Prostate gland (tissue), 2 donors: ENCODE data around the gene TBXA2R. TPM values are rescaled to one million over a fixed set of nuclear protein-coding genes. Genes with fewer than 3 reads are reported as not detected.
"Not testable (repeated sequence)": the region's sequence is repeated elsewhere in the genome, so short reads cannot be mapped to it uniquely, and the experiment has no call there.

Experiments used
- DNase-seq: peaks from one replicate; pipeline ENCODE4 v3.0.0-alpha.2; 2019; ENCODE audit warnings: low spot score
- H3K27ac ChIP-seq, 2 donors: fragments of 200-600 bp; sonication (generic); 2 replicates each; pipeline ENCODE4 v1.5.1; 2017 to 2019
- H3K27me3 ChIP-seq: fragments of 200-600 bp; sonication (generic); replicated peaks from 2 replicates; pipeline ENCODE4 v1.5.1; 2019; ENCODE audit not compliant: insufficient read depth
- H3K36me3 ChIP-seq, 2 donors: fragments of 200-600 bp; sonication (generic); 1 replicate in 1 of 2; 2 replicates in 1 of 2; pipeline versions ENCODE4 v1.5.1 to v1.8.1; 2017 to 2019
- H3K4me1 ChIP-seq: fragments of 200-600 bp; sonication (generic); replicated peaks from 2 replicates; pipeline ENCODE4 v1.5.1; 2019
- H3K4me3 ChIP-seq, 2 donors: fragments of 200-600 bp; sonication (generic); 2 replicates each; pipeline ENCODE4 v1.5.1; 2017 to 2019
- H3K9me3 ChIP-seq: fragments of 200-600 bp; sonication (generic); 2 replicates; pipeline ENCODE4 v1.5.1; 2017
- POLR2A ChIP-seq: fragments of 450-650 bp; IDR thresholded peaks from one replicate; pipeline ENCODE4 v1.6.1; 2016; ENCODE audit warnings: antibody characterized with exemption, mild to moderate bottlenecking
- POLR2AphosphoS5 ChIP-seq: sonication (generic); formaldehyde crosslinking; IDR thresholded peaks from one replicate; pipeline ENCODE4 v1.6.1; 2017; ENCODE audit warnings: antibody characterized with exemption
- WGBS: methylation state at CpG from one replicate; pipeline ENCODE4 v1.1.5; 2018; 5-methylcytosine and 5-hydroxymethylcytosine counted together
- intact Hi-C: fragments of 100-400 bp; cut with DNase I; formaldehyde crosslinking; loops from one replicate; pipeline ENCODE4 v1.14.2; 2022
- total RNA-seq, 2 donors: library from RNA; depleted of rRNA; stranded (reverse); fragments of >200 nt; gene quantifications; one replicate each; pipeline ENCODE4 v1.1.0, GENCODE V29; 2016
- TF ChIP-seq, protein P1 (sequence below), 4 experiments: fragments of 200-600 bp in 2 of 4; fragments of 450-650 bp in 2 of 4; sonication (generic) in 2 of 4; IDR thresholded peaks; 1 replicate in 3 of 4; 2 replicates in 1 of 4; pipeline ENCODE4 v1.5.1; 2016 to 2019; ENCODE audit warnings: antibody characterized with exemption in 4 of 4, mild to moderate bottlenecking in 2 of 4, moderate library complexity in 2 of 4

Gene TBXA2R
- total RNA-seq, 2 donors from 2014 or later = 1.1 to 4.0 TPM

DNA sequence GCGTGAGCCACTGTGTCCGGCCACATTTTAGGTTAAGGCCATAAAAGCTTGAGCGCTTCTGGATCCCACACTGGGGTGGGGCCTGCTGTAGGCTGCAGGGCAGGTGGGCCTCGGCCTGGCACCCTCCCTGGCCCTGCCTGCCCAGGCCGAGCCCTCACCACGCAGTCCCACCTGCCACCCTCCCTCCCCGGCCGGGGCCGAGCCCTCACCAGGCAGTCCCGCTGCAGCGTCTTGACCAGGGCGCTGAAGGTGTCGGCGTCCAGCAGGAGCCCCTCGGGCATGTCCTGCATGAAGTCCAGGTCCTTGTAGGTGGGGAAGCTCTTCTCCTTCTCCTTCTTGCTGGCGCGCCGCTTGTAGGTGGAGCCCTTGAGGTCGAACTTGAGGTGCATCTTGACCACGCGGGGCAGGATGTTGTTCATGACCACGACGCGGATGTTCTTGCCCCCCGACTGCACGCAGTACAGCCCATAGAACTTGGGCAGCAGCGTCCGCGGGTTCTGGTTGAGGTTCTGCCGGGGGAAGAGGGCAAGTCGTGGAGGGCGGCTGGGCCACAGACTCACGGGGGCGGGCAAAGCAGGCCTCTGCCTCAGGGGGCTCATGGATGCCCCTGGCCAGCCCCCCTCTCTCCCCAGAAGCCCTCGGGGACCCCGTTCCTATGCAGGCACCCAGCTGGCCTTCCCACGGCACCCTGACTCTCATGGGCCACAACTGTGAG, 46.6 kb upstream of the TBXA2R start:
- no peak for DNase-seq
- Histone ChIP-seq H3K4me3 (no peak overlapping the region), H3K4me1 (no peaks in the 10 kb centered on the region), H3K27ac (no peak overlapping the region), H3K9me3 (no peaks in the 10 kb centered on the region), H3K36me3 (peaks cover 7 to 32% of the 10 kb centered on the region in 2 donors), H3K27me3 (no peaks in the 10 kb centered on the region)
- TF ChIP-seq, protein P1, sequence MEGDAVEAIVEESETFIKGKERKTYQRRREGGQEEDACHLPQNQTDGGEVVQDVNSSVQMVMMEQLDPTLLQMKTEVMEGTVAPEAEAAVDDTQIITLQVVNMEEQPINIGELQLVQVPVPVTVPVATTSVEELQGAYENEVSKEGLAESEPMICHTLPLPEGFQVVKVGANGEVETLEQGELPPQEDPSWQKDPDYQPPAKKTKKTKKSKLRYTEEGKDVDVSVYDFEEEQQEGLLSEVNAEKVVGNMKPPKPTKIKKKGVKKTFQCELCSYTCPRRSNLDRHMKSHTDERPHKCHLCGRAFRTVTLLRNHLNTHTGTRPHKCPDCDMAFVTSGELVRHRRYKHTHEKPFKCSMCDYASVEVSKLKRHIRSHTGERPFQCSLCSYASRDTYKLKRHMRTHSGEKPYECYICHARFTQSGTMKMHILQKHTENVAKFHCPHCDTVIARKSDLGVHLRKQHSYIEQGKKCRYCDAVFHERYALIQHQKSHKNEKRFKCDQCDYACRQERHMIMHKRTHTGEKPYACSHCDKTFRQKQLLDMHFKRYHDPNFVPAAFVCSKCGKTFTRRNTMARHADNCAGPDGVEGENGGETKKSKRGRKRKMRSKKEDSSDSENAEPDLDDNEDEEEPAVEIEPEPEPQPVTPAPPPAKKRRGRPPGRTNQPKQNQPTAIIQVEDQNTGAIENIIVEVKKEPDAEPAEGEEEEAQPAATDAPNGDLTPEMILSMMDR (IDR thresholded peaks at IDR 0.05) = no peak
- WGBS = 89% methylated on average over 36 of the region's 37 CpGs
- intact Hi-C loops = no loop called here

DNA sequence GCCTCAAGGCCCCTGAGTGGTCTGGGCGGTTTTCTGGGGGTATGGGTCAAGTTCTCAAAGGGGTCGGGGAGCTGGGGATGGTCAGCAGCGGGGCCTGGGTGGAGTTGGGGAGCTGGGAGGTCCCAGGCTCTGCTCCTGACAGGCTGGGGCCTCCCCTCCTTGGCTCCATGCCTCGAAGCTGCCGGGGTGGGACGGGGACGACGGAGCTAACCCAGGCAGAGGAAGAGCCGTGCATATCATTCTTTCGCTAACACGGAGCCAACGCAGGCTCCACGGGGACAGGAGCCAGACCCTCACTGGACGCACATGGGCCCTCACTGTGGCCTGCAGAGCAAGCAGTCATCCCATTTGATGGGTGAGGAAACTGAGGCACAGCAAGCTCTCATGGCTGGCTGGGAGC, 45.7 kb upstream of the TBXA2R start:
- no peak for TF ChIP-seq POLR2AphosphoS5
- no peak for TF ChIP-seq POLR2A
- TF ChIP-seq, protein P1 (IDR thresholded peaks at IDR 0.05) = no peak
- no peak for DNase-seq
- intact Hi-C loops = no loop called here
- peaks cover 7 to 29% of the 10 kb centered on the region in 2 donors for H3K36me3 ChIP-seq
- H3K27ac ChIP-seq = no peak overlapping the region
- H3K4me1 ChIP-seq = no peaks in the 10 kb centered on the region
- H3K27me3 ChIP-seq = no peaks in the 10 kb centered on the region
- WGBS = 92% methylated on average over 12 of the region's 14 CpGs
- H3K4me3 ChIP-seq = no peak overlapping the region
- no peaks in the 10 kb centered on the region for H3K9me3 ChIP-seq

DNA sequence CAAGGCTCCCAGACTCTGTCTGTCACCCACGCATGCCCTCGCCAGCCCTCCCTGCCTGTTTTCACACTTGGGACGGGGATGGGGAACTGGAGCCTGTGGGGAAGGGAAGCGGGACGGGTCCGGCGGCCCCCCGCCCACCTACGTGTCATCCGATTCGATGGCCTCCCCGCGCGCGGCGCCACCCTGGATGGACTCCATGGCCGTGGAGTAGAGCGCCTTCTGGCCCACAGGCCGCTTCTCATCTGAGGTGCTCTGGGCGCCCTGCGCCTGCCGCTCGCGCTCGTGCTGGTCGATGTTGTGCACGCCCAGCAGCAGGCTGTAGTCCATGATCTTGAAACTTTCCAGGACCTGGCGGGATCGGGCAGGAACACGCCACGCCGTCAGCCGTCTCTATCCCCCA, 45.0 kb upstream of the TBXA2R start:
- no peak for DNase-seq
- WGBS = 97% methylated on average over 33 of the region's 33 CpGs
- intact Hi-C loops = no loop called here
- Histone ChIP-seq H3K36me3 (peaks cover 7 to 21% of the 10 kb centered on the region in 2 donors), H3K27ac (no peak overlapping the region), H3K27me3 (no peaks in the 10 kb centered on the region), H3K9me3 (no peaks in the 10 kb centered on the region), H3K4me3 (no peak overlapping the region), H3K4me1 (no peaks in the 10 kb centered on the region)
- TF ChIP-seq, protein P1 (IDR thresholded peaks at IDR 0.05) = no peak
- TF ChIP-seq POLR2A (no peak), POLR2AphosphoS5 (no peak)

DNA sequence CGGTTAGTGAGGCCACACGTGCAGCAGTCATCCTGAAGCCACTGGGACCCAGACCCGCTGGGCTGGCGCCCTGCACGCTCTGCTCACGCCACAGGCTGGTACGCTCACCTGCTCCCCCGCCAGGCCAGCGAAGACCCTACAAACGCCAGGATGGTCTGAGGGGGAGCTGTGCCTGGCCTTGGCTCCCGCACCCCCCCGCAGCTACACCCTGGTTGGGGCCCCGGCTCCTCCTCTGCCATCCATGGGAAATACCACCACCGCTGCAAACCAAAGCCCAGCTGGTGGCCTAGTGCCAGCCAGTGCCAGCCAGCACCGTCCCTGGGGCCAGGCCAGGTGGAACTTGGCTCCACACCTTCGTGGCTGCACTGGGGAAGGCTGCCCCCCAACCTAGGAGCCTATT, 43.2 kb upstream of the TBXA2R start:
- intact Hi-C loops = no loop called here
- no peak for DNase-seq
- Histone ChIP-seq H3K9me3 (no peaks in the 10 kb centered on the region), H3K27me3 (no peaks in the 10 kb centered on the region), H3K4me1 (no peaks in the 10 kb centered on the region), H3K36me3 (peaks cover 0 to 14% of the 10 kb centered on the region in 2 donors), H3K4me3 (no peak overlapping the region), H3K27ac (no peak overlapping the region)
- 50% methylated on average over 16 of the region's 16 CpGs for WGBS
- no peak for TF ChIP-seq POLR2A

DNA sequence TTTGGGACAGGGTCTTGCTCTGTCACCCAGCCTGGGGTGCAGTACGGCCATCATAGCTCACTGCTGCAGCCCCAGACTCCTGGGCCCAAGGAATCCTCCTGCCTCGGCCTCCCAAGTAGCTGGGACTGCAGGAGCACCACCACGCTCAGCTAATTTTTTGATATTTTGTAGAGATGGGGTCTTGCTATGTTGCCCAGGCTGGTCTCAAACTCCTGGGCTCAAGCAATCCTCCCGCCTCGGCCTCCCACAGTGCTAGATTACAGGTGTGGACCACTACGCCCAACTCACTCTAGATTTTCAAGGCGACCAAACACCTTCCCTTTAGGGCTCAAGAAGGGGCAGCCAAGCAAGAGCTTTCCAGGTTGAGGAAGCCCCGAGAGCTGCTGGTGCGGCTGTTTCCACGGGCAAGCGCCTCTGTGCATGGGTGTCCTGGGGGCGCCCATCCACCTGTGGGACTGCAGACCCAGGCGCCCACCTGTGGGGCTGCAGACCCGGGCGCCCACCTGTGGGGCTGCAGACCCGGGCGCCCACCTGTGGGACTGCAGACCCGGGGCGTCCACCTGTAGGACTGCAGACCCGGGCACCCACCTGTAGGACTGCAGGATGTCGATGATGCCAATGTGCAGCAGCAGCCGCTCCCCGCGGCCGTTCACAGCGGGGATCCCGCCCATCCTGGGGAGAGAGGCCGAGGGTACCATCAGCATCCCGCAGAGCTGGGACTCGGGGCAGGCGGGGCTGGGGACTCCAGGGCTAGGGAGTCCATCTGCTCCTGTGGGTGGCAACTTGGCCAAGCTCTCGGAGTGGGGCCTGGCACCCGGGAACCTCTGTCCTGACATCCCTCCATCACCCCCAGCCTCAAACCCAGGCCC, 41.6 kb upstream of the TBXA2R start:
- Histone ChIP-seq H3K9me3 (no peaks in the 10 kb centered on the region), H3K4me1 (no peaks in the 10 kb centered on the region), H3K36me3 (peaks cover 0 to 7% of the 10 kb centered on the region in 2 donors), H3K27ac (no peak overlapping the region), H3K4me3 (no peak overlapping the region), H3K27me3 (no peaks in the 10 kb centered on the region)
- WGBS = 94% methylated on average over 29 of the region's 33 CpGs
- intact Hi-C loops = no loop called here
- TF ChIP-seq POLR2AphosphoS5 = no peak
- TF ChIP-seq, protein P1 (IDR thresholded peaks at IDR 0.05) = no peak
- no peak for TF ChIP-seq POLR2A
- no peak for DNase-seq

DNA sequence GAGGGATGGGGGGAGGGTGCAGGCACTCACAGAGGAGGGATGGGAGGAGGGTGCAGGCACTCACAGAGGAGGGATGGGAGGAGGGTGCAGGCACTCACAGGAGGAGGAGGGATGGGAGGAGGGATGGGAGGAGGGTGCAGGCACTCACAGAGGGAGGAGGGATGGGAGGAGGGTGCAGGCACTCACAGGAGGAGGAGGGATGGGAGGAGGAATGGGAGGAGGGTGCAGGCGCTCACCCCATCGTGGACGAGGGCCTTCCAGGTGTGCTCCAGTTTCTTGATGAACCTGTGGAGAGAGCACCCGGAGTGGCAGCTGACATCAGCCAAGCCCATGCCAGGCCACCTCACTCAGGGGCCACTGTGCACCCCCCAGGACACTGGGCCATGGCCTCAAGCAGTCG, 40.4 kb upstream of the TBXA2R start:
- H3K27ac ChIP-seq, H3K36me3 ChIP-seq, H3K4me1 ChIP-seq, H3K9me3 ChIP-seq, DNase-seq, H3K4me3 ChIP-seq, intact Hi-C loops, H3K27me3 ChIP-seq: not testable (repeated sequence)
- 88% methylated on average over 5 of the region's 5 CpGs for WGBS
